Calu3 (cell line): ENCODE data around the gene MMP15. TPM values are rescaled to one million over a fixed set of nuclear protein-coding genes. Genes with fewer than 3 reads are reported as not detected.
"Not testable (repeated sequence)": the region's sequence is repeated elsewhere in the genome, so short reads cannot be mapped to it uniquely, and the experiment has no call there.

ENCODE experiments used
- BruUV-seq: library from RNA; stranded (reverse); fragments of 400-500 nt; replicated peaks from 2 replicates; lab custom pipeline; 2021; lab: Mats Ljungman, UMichigan
- CTCF ChIA-PET: fragments of 300-600 bp; sonication (Branson Sonifier 250); formaldehyde crosslinking; loops from one replicate; lab custom pipeline; 2022; ENCODE audit warnings: antibody characterized with exemption; lab: Charles Lee
- DNase-seq: peaks from one replicate; pipeline ENCODE4 v3.0.0; 2022
- H3K27ac Mint-ChIP-seq: one replicate; pipeline ENCODE4 v1.8.0; 2022; ENCODE audit warnings: mixed read lengths; ENCODE audit not compliant: unreplicated experiment
- H3K27me3 Mint-ChIP-seq: one replicate; pipeline ENCODE4 v1.8.0; 2022; ENCODE audit warnings: mixed read lengths; ENCODE audit not compliant: unreplicated experiment
- H3K36me3 Mint-ChIP-seq: one replicate; pipeline ENCODE4 v1.8.0; 2022; ENCODE audit warnings: mild to moderate bottlenecking, moderate library complexity, mixed read lengths; ENCODE audit not compliant: insufficient read depth, unreplicated experiment
- H3K4me1 Mint-ChIP-seq: one replicate; pipeline ENCODE4 v1.8.0; 2022; ENCODE audit warnings: mild to moderate bottlenecking, low read depth, mixed read lengths; ENCODE audit not compliant: unreplicated experiment
- H3K4me3 Mint-ChIP-seq: one replicate; pipeline ENCODE4 v1.8.0; 2022; ENCODE audit warnings: mild to moderate bottlenecking, low read depth, moderate library complexity, mixed read lengths; ENCODE audit not compliant: unreplicated experiment
- H3K9me3 Mint-ChIP-seq: one replicate; pipeline ENCODE4 v1.8.0; 2022; ENCODE audit warnings: low read depth, mixed read lengths; ENCODE audit not compliant: unreplicated experiment
- intact Hi-C: fragments of 100-400 bp; cut with micrococcal nuclease; formaldehyde crosslinking; loops from one replicate; pipeline ENCODE4 v1.10.0; 2022; ENCODE audit not compliant: unreplicated experiment
- total RNA-seq: library from RNA; stranded (reverse); gene quantifications from 2 replicates; pipeline ENCODE4 v1.2.3, GENCODE V29; 2022
- TF ChIP-seq, protein P1 (sequence below): fragments of 200-600 bp; IDR thresholded peaks from one replicate; pipeline ENCODE4 v1.8.0; 2022; ENCODE audit warnings: antibody characterized with exemption; ENCODE audit not compliant: unreplicated experiment

Gene MMP15
- total RNA-seq, 1 experiment from 2014 or later = 81.4 TPM

DNA sequence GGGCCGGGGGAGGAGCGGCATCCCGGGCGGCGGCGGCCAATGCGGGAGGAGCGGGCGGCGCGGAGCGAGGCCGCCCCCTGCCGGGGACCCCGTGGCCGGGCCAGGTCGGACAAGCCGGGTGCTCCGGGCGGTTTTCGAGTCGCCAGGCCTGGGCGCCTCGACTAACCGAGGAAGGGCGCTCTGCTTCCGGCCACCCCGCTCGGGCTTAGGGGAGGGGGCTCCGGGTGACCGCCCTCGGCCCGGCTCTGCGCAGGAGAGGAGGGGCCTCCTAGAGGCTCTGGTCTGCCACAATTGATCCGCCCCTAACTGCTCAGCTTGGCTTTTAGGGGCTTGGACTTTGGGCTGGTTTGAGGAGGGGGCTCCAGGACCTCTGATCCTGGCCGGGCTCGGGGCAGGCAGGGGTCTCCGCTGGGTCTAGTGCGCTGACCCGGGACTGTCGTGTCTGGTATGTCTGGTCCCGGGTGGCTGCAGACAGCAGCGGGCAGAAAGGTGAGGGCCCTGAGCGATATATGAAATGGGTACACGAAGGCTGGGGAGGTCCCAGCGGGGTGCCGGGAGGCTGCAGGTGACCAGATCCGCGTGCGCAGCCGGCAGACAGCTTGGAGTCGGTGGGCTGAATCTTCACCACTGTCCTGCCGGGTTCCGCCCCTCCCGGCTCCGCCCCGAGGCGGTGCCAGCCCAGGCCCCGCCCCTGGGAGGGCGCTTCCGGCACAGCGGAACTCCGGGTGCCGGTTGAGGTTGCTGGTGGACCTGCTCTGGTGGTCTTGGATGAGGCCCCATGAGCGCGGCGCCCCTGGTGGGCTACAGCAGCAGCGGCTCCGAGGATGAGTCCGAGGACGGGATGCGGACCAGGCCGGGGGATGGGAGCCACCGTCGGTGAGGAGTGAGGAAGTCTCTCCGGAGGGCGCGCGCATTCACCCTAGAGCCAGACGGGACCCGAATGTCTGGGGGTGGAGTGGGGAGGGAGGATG lies 24.6 kb upstream of the MMP15 start, which contains the start of gene USB1:
Gene USB1, plus strand, starts transcription at position 702 of the 971 bp plus-strand sequence. Its CDS starts 77 bp downstream, at position 779.
- TF ChIP-seq, protein P1, sequence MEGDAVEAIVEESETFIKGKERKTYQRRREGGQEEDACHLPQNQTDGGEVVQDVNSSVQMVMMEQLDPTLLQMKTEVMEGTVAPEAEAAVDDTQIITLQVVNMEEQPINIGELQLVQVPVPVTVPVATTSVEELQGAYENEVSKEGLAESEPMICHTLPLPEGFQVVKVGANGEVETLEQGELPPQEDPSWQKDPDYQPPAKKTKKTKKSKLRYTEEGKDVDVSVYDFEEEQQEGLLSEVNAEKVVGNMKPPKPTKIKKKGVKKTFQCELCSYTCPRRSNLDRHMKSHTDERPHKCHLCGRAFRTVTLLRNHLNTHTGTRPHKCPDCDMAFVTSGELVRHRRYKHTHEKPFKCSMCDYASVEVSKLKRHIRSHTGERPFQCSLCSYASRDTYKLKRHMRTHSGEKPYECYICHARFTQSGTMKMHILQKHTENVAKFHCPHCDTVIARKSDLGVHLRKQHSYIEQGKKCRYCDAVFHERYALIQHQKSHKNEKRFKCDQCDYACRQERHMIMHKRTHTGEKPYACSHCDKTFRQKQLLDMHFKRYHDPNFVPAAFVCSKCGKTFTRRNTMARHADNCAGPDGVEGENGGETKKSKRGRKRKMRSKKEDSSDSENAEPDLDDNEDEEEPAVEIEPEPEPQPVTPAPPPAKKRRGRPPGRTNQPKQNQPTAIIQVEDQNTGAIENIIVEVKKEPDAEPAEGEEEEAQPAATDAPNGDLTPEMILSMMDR = peak; percentile 91
- intact Hi-C loops = loop anchor here (1.0 to 10.0 kb wide), 3 partner anchors 204 to 425 kb away; no protein-coding TSS in a partner anchor
- Mint-ChIP-seq H3K4me1 (peaks cover 30% of the 10 kb centered on the region), H3K27ac (peak within 1 kb of the TSS; percentile 76), H3K4me3 (peak within 1 kb of the TSS; percentile 98), H3K27me3 (no peaks in the 10 kb centered on the region), H3K9me3 (no peaks in the 10 kb centered on the region), H3K36me3 (peaks cover 56% of the 10 kb centered on the region)
- peak; percentile 95 for DNase-seq
- CTCF ChIA-PET = interaction anchor here (0.6 to 1.5 kb wide), 5 partner anchors 24 to 207 kb away, joined by 3 to 7 read pairs (median 5); no protein-coding TSS in a partner anchor
- BruUV-seq = no TSS peak

DNA sequence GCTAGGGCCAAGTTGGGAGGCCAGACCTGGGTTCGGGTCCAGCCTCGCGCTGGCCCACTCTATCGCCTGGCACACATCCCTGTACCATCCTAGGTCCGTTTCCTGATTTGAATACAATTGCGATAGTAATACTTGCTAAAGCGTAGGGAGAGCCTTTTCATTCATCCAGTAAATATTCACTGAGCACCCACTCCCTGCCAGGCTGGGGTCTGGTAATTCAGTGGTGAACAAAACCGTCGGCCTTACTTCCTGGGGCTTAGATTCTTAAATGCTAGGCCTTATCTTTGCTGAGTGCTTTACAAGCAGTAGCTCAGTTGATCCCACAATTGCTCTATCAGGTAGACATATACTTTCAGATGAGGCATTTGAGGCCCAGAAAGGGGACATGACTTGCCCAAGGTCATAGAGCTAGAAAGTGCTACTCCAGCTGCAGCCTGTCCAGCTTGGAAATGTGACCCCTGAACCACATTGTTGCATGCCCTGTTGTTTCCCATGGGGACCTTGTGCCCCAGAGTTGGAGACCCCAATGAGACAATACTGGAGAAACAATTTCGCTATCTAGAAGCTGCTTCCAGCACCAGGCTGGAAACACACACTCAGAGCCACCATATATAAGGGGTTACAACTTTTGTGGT lies 23.7 kb upstream of the MMP15 start:
- Mint-ChIP-seq H3K27me3 (no peaks in the 10 kb centered on the region), H3K36me3 (peaks cover 49% of the 10 kb centered on the region), H3K4me3 (peak overlapping the region; percentile 98), H3K27ac (no peak overlapping the region), H3K4me1 (peaks cover 30% of the 10 kb centered on the region), H3K9me3 (no peaks in the 10 kb centered on the region)
- no TSS peak for BruUV-seq
- TF ChIP-seq, protein P1 = no peak
- CTCF ChIA-PET = interaction anchor here (0.6 to 1.1 kb wide), 4 partner anchors 25 to 208 kb away, joined by 3 to 5 read pairs (median 5); no protein-coding TSS in a partner anchor
- DNase-seq = no peak
- intact Hi-C loops = loop anchor here (1.0 to 10.0 kb wide), 3 partner anchors 205 to 426 kb away; no protein-coding TSS in a partner anchor

DNA sequence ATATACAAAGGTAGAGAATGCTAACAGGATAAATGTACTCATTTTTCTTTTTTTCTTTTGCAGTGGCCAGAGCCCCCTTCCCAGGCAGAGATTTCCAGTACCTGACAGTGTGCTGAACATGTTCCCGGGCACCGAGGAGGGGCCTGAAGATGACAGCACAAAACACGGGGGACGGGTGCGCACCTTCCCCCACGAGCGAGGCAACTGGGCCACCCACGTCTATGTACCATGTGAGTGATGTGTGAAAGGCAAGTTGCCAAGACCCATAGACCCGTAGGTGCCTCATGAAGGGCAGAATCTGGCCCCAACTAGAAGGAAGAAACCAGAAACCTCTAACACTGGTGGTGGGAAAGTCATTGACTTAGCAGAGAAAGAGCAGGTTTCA lies 23.1 kb upstream of the MMP15 start:
- peaks cover 44% of the 10 kb centered on the region for H3K36me3 Mint-ChIP-seq
- CTCF ChIA-PET = interaction anchor here (0.9 kb wide), 1 partner anchor 208 kb away, joined by 5 read pairs; no protein-coding TSS in a partner anchor
- no peaks in the 10 kb centered on the region for H3K9me3 Mint-ChIP-seq
- no TSS peak for BruUV-seq
- H3K4me1 Mint-ChIP-seq = peaks cover 30% of the 10 kb centered on the region
- H3K27me3 Mint-ChIP-seq = no peaks in the 10 kb centered on the region
- TF ChIP-seq, protein P1 = no peak
- no peak for DNase-seq
- intact Hi-C loops = loop anchor here (5.0 to 10.0 kb wide), 2 partner anchors 205 to 248 kb away; no protein-coding TSS in a partner anchor
- H3K27ac Mint-ChIP-seq = no peak overlapping the region
- no peak overlapping the region for H3K4me3 Mint-ChIP-seq

DNA sequence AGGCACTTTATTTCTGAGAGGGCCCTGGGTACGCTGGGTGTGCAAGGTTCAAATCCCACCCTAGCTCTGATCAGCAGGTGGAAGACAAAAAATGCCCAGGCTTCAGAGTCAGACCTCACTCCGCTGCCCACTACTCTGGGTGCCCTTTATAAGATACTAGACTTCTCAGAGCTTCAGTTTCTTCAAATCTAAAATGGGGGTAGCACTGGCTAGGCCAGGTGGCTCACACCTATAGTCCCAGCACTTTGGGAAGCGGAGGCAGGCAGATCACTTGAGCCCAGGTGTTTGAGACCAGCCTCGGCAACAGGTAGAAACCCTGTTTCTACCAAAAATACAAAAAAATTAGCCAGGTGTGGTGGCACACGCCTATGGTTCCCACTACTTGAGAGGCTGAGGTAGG lies 22.6 kb upstream of the MMP15 start:
- Mint-ChIP-seq H3K27ac (no peak overlapping the region), H3K4me3 (no peak overlapping the region), H3K27me3 (no peaks in the 10 kb centered on the region), H3K4me1 (peaks cover 30% of the 10 kb centered on the region), H3K9me3 (no peaks in the 10 kb centered on the region), H3K36me3 (peaks cover 42% of the 10 kb centered on the region)
- BruUV-seq = no TSS peak
- TF ChIP-seq, protein P1 = no peak
- no peak for DNase-seq
- CTCF ChIA-PET = no interaction called here
- intact Hi-C loops = loop anchor here (5.0 to 10.0 kb wide), 2 partner anchors 206 to 248 kb away; no protein-coding TSS in a partner anchor

DNA sequence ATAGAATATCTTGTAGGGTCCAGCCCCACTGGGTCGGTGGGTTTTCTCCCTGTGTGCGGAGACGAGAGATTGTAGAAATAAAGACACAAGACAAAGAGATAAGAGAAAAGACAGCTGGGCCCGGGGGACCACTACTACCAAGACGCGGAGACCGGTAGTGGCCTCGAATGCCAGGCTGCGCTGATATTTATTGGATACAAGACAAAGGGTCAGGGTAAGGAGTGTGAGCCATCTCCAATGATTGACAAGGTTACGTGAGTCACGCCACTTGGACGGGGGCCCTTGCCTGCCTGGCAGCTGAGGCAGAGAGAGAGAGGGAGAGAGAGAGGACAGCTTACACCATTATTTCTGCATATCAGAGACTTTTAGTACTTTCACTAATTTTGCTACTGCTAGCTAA lies 20.8 kb upstream of the MMP15 start:
- H3K36me3 Mint-ChIP-seq = peaks cover 39% of the 10 kb centered on the region
- H3K27ac Mint-ChIP-seq = not testable (repeated sequence)

More for the DNA sequence above, 20.8 kb upstream of the MMP15 start:
- H3K4me1 Mint-ChIP-seq = peaks cover 14% of the 10 kb centered on the region
- BruUV-seq, DNase-seq, CTCF ChIA-PET, H3K4me3 Mint-ChIP-seq, H3K9me3 Mint-ChIP-seq, H3K27me3 Mint-ChIP-seq: not testable (repeated sequence)
- intact Hi-C loops = loop anchor here (5.0 to 10.0 kb wide), 2 partner anchors 207 to 250 kb away; no protein-coding TSS in a partner anchor
